Subcutaneous adipose tissue (tissue), 4 donors: ENCODE measurements around the gene DIPK1B. TPM values are rescaled to one million over a fixed set of nuclear protein-coding genes. Genes with fewer than 3 reads are reported as not detected.

ENCODE experiments used
- total RNA-seq, 4 donors: library from RNA; depleted of rRNA; stranded (reverse); fragments of >200 nt; gene quantifications; one replicate each; pipeline ENCODE4 v1.1.0, GENCODE V29; 2016
- TF ChIP-seq, protein P1 (sequence below): fragments of 450-650 bp; IDR thresholded peaks from one replicate; pipeline ENCODE4 v1.5.1; 2016; ENCODE audit warnings: low read depth, mild to moderate bottlenecking, control low read depth, antibody characterized with exemption, moderate library complexity

DIPK1B gene
- total RNA-seq, 4 donors from 2014 or later, result 1.9 to 7.9 (median 5.6) TPM

DNA sequence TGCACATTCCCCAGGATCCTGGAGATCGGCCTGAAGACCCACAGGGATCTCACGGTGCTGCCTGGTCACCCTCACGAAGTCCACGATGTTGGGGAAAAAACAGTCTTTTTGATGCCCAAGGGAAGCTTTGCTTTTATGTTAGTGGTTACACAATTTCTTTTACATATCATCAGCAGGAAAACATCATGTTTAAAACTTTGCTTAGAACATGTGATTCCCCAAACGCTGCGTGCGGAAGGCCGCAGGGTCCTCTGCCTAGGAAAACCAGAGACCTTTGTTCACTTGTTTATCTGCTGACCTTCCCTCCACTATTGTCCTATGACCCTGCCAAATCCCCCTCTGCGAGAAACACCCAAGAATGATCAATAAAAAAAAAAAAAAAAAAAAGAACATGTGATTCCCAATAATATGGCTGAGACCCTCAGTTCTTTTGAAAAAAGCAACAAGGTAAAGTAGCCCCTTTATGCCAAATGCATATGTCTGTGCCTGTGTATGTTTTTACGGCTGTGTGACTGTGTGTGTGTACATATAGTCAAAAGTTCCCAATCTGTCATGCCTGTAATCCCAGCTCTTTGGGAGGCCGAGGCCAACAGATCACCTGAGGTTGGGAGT lies 13.6 kb upstream of the DIPK1B start:
- TF ChIP-seq, protein P1, sequence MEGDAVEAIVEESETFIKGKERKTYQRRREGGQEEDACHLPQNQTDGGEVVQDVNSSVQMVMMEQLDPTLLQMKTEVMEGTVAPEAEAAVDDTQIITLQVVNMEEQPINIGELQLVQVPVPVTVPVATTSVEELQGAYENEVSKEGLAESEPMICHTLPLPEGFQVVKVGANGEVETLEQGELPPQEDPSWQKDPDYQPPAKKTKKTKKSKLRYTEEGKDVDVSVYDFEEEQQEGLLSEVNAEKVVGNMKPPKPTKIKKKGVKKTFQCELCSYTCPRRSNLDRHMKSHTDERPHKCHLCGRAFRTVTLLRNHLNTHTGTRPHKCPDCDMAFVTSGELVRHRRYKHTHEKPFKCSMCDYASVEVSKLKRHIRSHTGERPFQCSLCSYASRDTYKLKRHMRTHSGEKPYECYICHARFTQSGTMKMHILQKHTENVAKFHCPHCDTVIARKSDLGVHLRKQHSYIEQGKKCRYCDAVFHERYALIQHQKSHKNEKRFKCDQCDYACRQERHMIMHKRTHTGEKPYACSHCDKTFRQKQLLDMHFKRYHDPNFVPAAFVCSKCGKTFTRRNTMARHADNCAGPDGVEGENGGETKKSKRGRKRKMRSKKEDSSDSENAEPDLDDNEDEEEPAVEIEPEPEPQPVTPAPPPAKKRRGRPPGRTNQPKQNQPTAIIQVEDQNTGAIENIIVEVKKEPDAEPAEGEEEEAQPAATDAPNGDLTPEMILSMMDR, result no peak

DNA sequence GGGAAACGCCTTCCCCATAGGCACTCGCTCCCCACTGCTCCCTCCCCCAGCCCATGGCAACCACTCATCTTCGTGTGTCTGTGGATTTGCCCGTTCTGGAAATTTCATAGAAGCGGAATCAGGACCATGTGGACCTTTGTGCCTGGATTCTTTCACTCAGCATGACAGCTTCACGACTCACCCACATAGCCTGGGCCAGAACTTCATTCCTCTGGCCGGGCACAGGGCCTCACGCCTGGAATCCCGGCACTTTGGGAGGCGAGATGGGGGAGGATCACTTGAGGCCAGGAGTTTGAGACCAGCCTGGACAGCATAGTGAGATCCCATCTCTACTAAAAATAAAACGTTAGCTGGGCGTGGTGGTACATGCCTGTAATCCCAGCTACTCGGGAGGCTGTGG lies 12.1 kb upstream of the DIPK1B start:
- TF ChIP-seq, protein P1, result no peak

- TF ChIP-seq, protein P1, result no peak
Measured at GRCh38 chr9:136700959-136701667, 11.3 kb upstream of the DIPK1B start.

DNA sequence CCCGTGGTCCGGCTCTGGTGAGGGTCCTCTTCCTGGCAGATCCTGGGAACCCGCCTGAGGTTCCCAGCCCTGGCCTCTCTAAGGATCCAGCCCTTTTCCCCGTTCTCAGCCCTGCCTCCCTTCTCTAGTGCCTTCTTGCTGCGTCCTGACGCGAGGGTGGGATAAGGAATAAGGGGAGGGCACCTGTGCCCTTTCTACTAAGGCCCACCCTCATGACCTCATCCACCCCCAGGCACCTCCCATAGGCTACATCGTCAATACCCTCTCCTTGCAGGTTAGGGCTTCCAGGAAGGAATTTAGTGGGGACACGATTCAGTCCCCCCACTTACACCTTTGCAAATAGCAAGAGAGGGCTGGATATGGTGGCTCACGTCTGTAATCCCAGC lies 10.7 kb upstream of the DIPK1B start:
- TF ChIP-seq, protein P1, result no peak

DNA sequence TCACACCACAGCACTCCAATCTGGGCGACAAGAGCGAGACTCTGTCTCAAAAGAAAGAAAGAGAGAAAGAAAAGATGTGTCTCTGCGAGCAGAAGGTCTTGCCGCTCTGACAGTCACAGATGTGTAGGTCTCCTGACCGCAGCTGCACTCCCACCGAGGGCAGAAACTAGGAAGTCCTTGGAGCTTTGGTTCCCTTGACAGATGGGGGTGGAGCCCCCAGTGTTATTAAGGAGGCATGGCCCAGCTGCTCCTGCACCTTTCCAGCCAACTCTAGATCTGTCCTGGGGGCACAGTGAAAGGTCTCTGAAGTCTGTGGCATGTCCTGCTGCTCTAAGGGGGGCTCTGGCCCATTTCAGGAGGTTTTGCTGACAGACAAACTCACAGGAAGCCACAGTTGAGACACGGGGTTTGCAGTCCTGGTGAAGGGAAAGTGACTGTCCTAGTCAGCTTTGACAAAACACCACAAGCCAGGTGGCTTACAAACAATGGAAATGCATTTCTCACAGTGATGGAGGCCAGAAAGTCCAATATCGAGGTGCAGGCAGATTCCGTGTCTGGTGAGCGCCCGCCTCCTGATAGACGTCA lies 9.0 kb upstream of the DIPK1B start:
- TF ChIP-seq, protein P1, result no peak

DNA sequence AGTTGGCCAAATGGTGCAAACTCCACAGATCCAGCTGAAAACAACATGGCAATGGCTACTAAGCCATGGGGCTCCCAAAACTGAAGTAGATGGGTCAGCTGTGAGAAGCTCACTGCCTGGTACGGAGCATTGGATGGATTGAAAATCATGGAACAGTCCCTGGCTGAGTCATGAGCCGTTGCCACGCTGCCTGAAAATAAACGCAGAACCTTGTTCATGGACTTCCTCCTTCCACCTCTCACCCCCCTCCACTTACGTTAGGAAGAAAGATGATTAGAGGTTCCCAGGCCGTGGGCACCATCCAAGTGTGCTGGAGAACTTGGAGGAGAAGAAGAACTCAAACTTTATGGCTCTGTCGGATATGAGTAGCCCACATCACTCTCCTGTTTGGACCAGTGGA lies 6.8 kb upstream of the DIPK1B start:
- TF ChIP-seq, protein P1, result no peak

DNA sequence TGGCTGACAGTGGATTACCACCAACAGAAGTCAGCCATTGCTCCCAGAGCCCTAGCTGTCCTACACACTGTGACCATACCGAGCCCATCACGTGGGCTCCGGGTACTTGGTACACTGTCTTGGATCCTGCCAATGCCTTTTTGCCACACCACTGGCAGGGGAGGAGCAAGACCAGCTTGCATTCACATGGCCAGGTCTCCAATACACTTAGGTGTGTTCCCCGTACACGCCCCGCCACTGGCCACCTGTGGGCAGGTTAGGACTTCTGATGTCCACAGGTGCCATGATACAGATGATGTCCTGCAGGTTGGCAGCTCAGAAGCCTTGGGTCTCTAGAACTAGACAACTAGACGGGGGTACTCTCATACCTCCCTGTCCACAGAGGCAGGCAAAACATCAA lies 5.4 kb upstream of the DIPK1B start:
- TF ChIP-seq, protein P1, result no peak
